ENCODE data around the gene COL21A1.

Gene COL21A1

DNA sequence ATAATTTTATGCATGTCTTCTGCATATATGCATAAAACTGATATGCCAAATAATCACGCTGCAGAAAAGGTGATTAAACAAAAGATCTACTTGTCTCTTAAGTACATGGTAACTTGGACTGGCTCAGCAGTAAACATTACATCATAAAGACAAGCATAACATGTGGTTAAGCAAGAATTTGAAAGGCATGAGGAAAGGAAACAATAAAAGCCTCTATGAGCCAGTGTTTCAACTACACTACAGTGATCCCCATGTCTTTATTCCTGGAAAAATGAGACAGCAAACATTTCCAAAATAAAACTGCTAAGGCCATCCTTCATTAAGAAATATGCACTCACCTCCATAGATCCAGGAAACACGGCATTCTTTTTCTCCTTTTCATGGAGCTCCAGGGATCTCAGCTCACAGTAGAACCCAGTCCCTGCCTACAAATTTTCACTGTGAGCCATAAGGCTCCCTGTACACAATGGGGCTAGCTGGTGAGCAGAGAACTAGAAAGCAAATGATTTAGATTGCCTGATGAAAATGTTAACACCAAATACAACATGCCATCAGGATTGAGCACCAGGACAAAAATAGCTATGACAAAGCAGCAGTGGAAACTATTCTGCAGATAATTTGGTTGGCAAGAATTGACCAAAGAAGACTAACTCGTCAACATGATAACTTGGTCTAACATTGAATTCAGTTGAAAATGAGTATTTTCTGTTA is 156.1 kb downstream of the COL21A1 start:
- H3K79me2 ChIP-seq (ENCODE audit: low read length): no peaks in the 10 kb centered on the region
- no peak for TF ChIP-seq EZH2phosphoT487 (IDR thresholded peaks at IDR 0.05; ENCODE audit: low read depth)
- TF ChIP-seq, protein P1, sequence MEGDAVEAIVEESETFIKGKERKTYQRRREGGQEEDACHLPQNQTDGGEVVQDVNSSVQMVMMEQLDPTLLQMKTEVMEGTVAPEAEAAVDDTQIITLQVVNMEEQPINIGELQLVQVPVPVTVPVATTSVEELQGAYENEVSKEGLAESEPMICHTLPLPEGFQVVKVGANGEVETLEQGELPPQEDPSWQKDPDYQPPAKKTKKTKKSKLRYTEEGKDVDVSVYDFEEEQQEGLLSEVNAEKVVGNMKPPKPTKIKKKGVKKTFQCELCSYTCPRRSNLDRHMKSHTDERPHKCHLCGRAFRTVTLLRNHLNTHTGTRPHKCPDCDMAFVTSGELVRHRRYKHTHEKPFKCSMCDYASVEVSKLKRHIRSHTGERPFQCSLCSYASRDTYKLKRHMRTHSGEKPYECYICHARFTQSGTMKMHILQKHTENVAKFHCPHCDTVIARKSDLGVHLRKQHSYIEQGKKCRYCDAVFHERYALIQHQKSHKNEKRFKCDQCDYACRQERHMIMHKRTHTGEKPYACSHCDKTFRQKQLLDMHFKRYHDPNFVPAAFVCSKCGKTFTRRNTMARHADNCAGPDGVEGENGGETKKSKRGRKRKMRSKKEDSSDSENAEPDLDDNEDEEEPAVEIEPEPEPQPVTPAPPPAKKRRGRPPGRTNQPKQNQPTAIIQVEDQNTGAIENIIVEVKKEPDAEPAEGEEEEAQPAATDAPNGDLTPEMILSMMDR (IDR thresholded peaks at IDR 0.05; ENCODE audit: low read depth, low read length): no peak
- no peaks in the 10 kb centered on the region for H3K36me3 ChIP-seq (replicated peaks; ENCODE audit: low read depth, low read length)
- 0 out of 2 replicates have a peak, but pooled peaks cover 5% of the 10 kb centered on the region for H3K9me3 ChIP-seq (ENCODE audit: insufficient read depth, low read length)
- no peak overlapping the region for H3K27ac ChIP-seq (ENCODE audit: low read length)
- H4K20me1 ChIP-seq (ENCODE audit: insufficient read depth, low read length): no peaks in the 10 kb centered on the region
- H3K4me2 ChIP-seq (ENCODE audit: low read length): no peak overlapping the region
- peaks cover 7% of the 10 kb centered on the region; the same call in 1 of the 2 replicates for H3K4me1 ChIP-seq (ENCODE audit: low read length)
- H3K9ac ChIP-seq (ENCODE audit: low read length): no peak overlapping the region
- no peak overlapping the region for H2AFZ ChIP-seq (ENCODE audit: low read depth, low read length)
- H3K4me3 ChIP-seq (ENCODE audit: low read length): no peak overlapping the region
- H3K27me3 ChIP-seq (ENCODE audit: low read depth, low read length): no peaks in the 10 kb centered on the region

DNA sequence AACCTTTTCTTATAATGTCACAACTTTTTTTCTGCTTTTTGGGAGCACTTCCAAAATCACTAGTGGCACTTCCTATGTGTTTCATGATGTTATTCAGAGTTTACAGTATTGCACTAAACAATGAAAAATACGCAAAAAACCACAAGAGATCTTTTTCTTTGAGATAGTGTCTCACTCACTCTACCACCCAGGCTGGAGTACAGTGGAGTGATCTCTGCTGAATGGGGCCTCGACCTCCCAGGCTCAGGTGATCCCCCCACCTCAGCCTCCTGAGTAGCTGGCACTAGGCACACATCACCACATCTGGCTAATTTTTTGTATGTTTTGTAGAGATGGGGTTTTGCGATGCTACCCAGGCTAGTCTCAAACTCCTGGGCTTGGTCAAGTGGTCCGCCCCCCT is 158.7 kb downstream of the COL21A1 start:
- no peak overlapping the region for H2AFZ ChIP-seq (ENCODE audit: low read depth, low read length)
- no peak overlapping the region for H3K27ac ChIP-seq (ENCODE audit: low read length)
- no peaks in the 10 kb centered on the region for H3K36me3 ChIP-seq (replicated peaks; ENCODE audit: low read depth, low read length)
- peaks cover 7% of the 10 kb centered on the region; the same call in 1 of the 2 replicates for H3K4me1 ChIP-seq (ENCODE audit: low read length)
- H3K27me3 ChIP-seq (ENCODE audit: low read depth, low read length): no peaks in the 10 kb centered on the region
- no peak overlapping the region for H3K9ac ChIP-seq (ENCODE audit: low read length)
- no peak overlapping the region for H3K4me2 ChIP-seq (ENCODE audit: low read length)
- H3K79me2 ChIP-seq (ENCODE audit: low read length): no peaks in the 10 kb centered on the region
- H3K4me3 ChIP-seq (ENCODE audit: low read length): no peak overlapping the region
- 0 out of 2 replicates have a peak, but pooled peaks cover 5% of the 10 kb centered on the region for H3K9me3 ChIP-seq (ENCODE audit: insufficient read depth, low read length)
- H4K20me1 ChIP-seq (ENCODE audit: insufficient read depth, low read length): no peaks in the 10 kb centered on the region
- TF ChIP-seq, protein P1 (IDR thresholded peaks at IDR 0.05; ENCODE audit: low read depth, low read length): no peak
- no peak for TF ChIP-seq EZH2phosphoT487 (IDR thresholded peaks at IDR 0.05; ENCODE audit: low read depth)

DNA sequence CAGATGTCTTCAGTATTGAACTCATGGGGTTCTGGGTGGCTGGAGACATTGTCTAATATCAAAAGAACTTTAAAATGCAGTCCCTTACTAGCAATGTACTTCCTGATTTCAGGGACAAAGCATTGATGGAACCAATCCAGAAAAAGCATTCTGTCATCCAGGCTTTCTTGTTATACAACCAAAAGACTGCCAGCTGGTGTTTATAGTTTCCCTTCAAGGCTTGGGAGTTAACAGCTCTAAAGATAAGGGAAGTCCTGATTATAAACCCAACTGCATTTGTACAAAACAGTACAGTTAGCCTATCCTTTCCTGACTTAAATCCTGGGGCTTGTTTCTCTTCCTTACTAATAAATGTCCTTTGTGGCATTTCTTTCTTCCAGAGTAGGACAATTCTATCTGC is 160.0 kb downstream of the COL21A1 start:
- H3K4me1 ChIP-seq (ENCODE audit: low read length): peaks cover 7% of the 10 kb centered on the region; the same call in 1 of the 2 replicates
- no peak overlapping the region for H3K27ac ChIP-seq (ENCODE audit: low read length)
- H3K4me3 ChIP-seq (ENCODE audit: low read length): no peak overlapping the region
- H3K27me3 ChIP-seq (ENCODE audit: low read depth, low read length): no peaks in the 10 kb centered on the region
- H3K9me3 ChIP-seq (ENCODE audit: insufficient read depth, low read length): 0 out of 2 replicates have a peak, but pooled peaks cover 5% of the 10 kb centered on the region
- no peaks in the 10 kb centered on the region for H3K79me2 ChIP-seq (ENCODE audit: low read length)
- H3K36me3 ChIP-seq (replicated peaks; ENCODE audit: low read depth, low read length): no peaks in the 10 kb centered on the region
- TF ChIP-seq, protein P1 (IDR thresholded peaks at IDR 0.05; ENCODE audit: low read depth, low read length): no peak
- TF ChIP-seq EZH2phosphoT487 (IDR thresholded peaks at IDR 0.05; ENCODE audit: low read depth): no peak
- no peak overlapping the region for H2AFZ ChIP-seq (ENCODE audit: low read depth, low read length)
- H4K20me1 ChIP-seq (ENCODE audit: insufficient read depth, low read length): no peaks in the 10 kb centered on the region
- H3K9ac ChIP-seq (ENCODE audit: low read length): no peak overlapping the region
- no peak overlapping the region for H3K4me2 ChIP-seq (ENCODE audit: low read length)

DNA sequence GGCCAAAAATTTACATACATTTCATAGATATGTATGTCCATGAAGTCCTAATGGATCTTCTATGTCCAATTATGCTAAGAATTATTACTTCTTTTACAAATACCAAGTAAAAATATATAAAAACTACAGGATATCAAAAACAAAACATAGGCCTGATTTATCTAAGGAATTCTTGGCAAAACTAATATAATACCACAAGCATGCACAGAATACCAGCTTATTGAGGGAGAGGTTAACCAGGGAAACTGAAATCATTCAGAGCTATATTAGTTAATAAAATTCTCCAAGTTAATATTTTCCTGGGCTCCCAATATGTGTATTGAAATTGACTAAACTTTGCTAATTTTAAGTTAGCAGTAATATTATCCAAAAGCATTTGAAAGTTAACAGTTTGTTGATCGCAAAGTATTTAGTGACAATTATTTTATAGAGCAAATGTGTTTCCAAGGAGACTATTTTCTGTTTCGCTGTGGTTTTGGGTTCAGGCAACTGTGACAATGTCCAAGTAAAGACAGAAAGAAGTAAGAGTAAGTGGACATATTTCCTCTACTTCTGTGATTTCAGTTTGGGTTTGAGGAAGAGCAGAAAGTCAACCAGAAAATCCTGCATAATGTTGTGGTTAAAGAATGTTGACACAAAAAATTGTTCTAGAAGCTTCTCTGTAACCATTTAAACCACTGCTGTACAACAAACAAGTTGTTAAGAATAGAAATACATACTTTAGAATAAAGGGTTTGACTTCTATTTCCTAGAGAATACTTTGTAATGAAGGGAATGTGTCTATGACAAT is 167.4 kb downstream of the COL21A1 start:
- no peak for TF ChIP-seq EZH2phosphoT487 (IDR thresholded peaks at IDR 0.05; ENCODE audit: low read depth)
- TF ChIP-seq, protein P1 (IDR thresholded peaks at IDR 0.05; ENCODE audit: low read depth, low read length): no peak
- Histone ChIP-seq H3K27me3 (ENCODE audit: low read depth, low read length) (no peaks in the 10 kb centered on the region), H3K4me3 (ENCODE audit: low read length) (no peak overlapping the region), H2AFZ (ENCODE audit: low read depth, low read length) (no peak overlapping the region), H3K9me3 (ENCODE audit: insufficient read depth, low read length) (no peaks in the 10 kb centered on the region), H4K20me1 (ENCODE audit: insufficient read depth, low read length) (no peaks in the 10 kb centered on the region), H3K4me1 (ENCODE audit: low read length) (no peaks in the 10 kb centered on the region), H3K27ac (ENCODE audit: low read length) (no peak overlapping the region), H3K79me2 (ENCODE audit: low read length) (no peaks in the 10 kb centered on the region), H3K9ac (ENCODE audit: low read length) (no peak overlapping the region), H3K4me2 (ENCODE audit: low read length) (no peak overlapping the region), H3K36me3 (replicated peaks; ENCODE audit: low read depth, low read length) (no peaks in the 10 kb centered on the region)

Data from OCI-LY3 (cell line).